Left lung (tissue), 10 donors: ENCODE measurements around the gene PLEKHG1. TPM values are rescaled to one million over a fixed set of nuclear protein-coding genes. Genes with fewer than 3 reads are reported as not detected.

Experiments used
- ATAC-seq: fragments of 200-7000 bp; cut with Tn5 transposase; one replicate; pipeline ENCODE4 v1.9.1; 2020; ENCODE audit warnings: moderate library complexity
- DNase-seq, 4 donors: peaks; one replicate each; pipeline ENCODE4 v3.0.0-alpha.2; 2013 to 2020
- H3K27ac ChIP-seq, 2 donors: fragments of 200-600 bp; sonication (generic) in 1 of 2; one replicate each; pipeline versions ENCODE4 v1.5.0 to v1.8.0; 2020 to 2021
- H3K27me3 ChIP-seq, 2 donors: fragments of 200-600 bp; sonication (generic) in 1 of 2; one replicate each; pipeline versions ENCODE4 v1.5.0 to v1.8.0; 2020 to 2021
- H3K36me3 ChIP-seq, 2 donors: fragments of 200-600 bp; sonication (generic) in 1 of 2; one replicate each; pipeline versions ENCODE4 v1.5.0 to v1.8.0; 2020 to 2021
- H3K4me1 ChIP-seq, 2 donors: fragments of 200-600 bp; one replicate each; pipeline ENCODE4 v1.8.0; 2021
- H3K4me3 ChIP-seq, 2 donors: fragments of 200-600 bp; sonication (generic) in 1 of 2; one replicate each; pipeline versions ENCODE4 v1.5.0 to v1.8.0; 2020 to 2021; ENCODE audit warnings: mild to moderate bottlenecking in 1 of 2
- H3K9me3 ChIP-seq, 2 donors: fragments of 200-600 bp; sonication (generic) in 1 of 2; one replicate each; pipeline versions ENCODE4 v1.5.0 to v1.8.0; 2020 to 2021
- CTCF ChIP-seq, 2 donors: fragments of 200-600 bp; sonication (generic) in 1 of 2; IDR thresholded peaks; one replicate each; pipeline versions ENCODE4 v1.5.0 to v1.8.0; 2021; ENCODE audit warnings: antibody characterized with exemption in 2 of 2
- intact Hi-C, 2 donors: fragments of 100-400 bp; cut with DNase I; formaldehyde crosslinking; loops; one replicate each; pipeline versions ENCODE4 v1.11.2 to v1.14.2; 2022
- polyA plus RNA-seq, 6 donors: library from polyadenylated mRNA; unstranded; fragments of 120-200 nt; gene quantifications; one replicate each; pipeline ENCODE4 v1.2.1, GENCODE V29; 2013; ENCODE audit not compliant: insufficient read length in 6 of 6
- total RNA-seq, 2 donors: library from RNA; stranded (reverse); fragmentation: NEBNext Ultra II Directional; extraction: Animal tissue kit (Norgen Biotek cat#: 25700); gene quantifications; one replicate each; pipeline ENCODE4 v1.2.1, GENCODE V29; 2021
- donor health status: DM: no; HTN: yes; CAD: no.
- donor health status: DM: no; HTN: no; CAD: no.

Gene PLEKHG1
- total and polyA plus RNA-seq, 8 donors: 16.7 to 34.2 (median 30.6) TPM

- Histone ChIP-seq H3K36me3 (no peaks in the 10 kb centered on the region), H3K4me1 (peaks cover 0 to 4% of the 10 kb centered on the region in 2 donors), H3K27me3 (no peaks in the 10 kb centered on the region), H3K9me3 (no peaks in the 10 kb centered on the region), H3K27ac (no peak overlapping the region), H3K4me3 (no peak overlapping the region)
- TF ChIP-seq CTCF (IDR thresholded peaks at IDR 0.05): no peak
- ATAC-seq (no peak), DNase-seq (no peak)
- intact Hi-C loops: no loop called here
Observed at GRCh38 chr6:150615967-150616366, 16.3 kb downstream of the PLEKHG1 start.

GRCh38 chr6:150616586-150616985 lies 16.9 kb downstream of the PLEKHG1 start:
- Histone ChIP-seq H3K27ac (no peak overlapping the region), H3K9me3 (no peaks in the 10 kb centered on the region), H3K36me3 (no peaks in the 10 kb centered on the region), H3K27me3 (no peaks in the 10 kb centered on the region), H3K4me1 (peaks cover 0 to 4% of the 10 kb centered on the region in 2 donors), H3K4me3 (no peak overlapping the region)
- ATAC-seq (no peak), DNase-seq (no peak)
- intact Hi-C loops: no loop called here
- no peak for TF ChIP-seq CTCF (IDR thresholded peaks at IDR 0.05)

GRCh38 chr6:150617062-150617461 lies 17.4 kb downstream of the PLEKHG1 start:
- no peak for TF ChIP-seq CTCF (IDR thresholded peaks at IDR 0.05)
- Histone ChIP-seq H3K4me3 (no peak overlapping the region), H3K27ac (peak overlapping the region in 1 of 2 donors; percentile 30), H3K27me3 (no peaks in the 10 kb centered on the region), H3K4me1 (peaks cover 0 to 4% of the 10 kb centered on the region in 2 donors), H3K36me3 (no peaks in the 10 kb centered on the region), H3K9me3 (no peaks in the 10 kb centered on the region)
- intact Hi-C loops: no loop called here
- DNase-seq (no peak), ATAC-seq (no peak)

GRCh38 chr6:150617496-150618460 lies 18.1 kb downstream of the PLEKHG1 start:
- Histone ChIP-seq H3K27me3 (no peaks in the 10 kb centered on the region), H3K4me3 (no peak overlapping the region), H3K36me3 (no peaks in the 10 kb centered on the region), H3K27ac (peak overlapping the region in 1 of 2 donors; percentile 30), H3K9me3 (no peaks in the 10 kb centered on the region), H3K4me1 (peaks cover 4 to 7% of the 10 kb centered on the region in 2 donors)
- intact Hi-C loops: no loop called here
- DNase-seq: no peak
- no peak for ATAC-seq
- no peak for TF ChIP-seq CTCF (IDR thresholded peaks at IDR 0.05)

GRCh38 chr6:150619275-150619674 lies 19.6 kb downstream of the PLEKHG1 start:
- Histone ChIP-seq H3K36me3 (no peaks in the 10 kb centered on the region), H3K9me3 (no peaks in the 10 kb centered on the region), H3K27me3 (no peaks in the 10 kb centered on the region), H3K4me3 (no peak overlapping the region), H3K27ac (no peak overlapping the region), H3K4me1 (peaks cover 4 to 17% of the 10 kb centered on the region in 2 donors)
- DNase-seq (no peak), ATAC-seq (no peak)
- TF ChIP-seq CTCF (IDR thresholded peaks at IDR 0.05): no peak
- intact Hi-C loops: no loop called here
